ENCODE data around the gene PTPN18.
A peak's percentile ranks its signal among the peaks of the same experiment; 100 is the strongest.

Gene PTPN18

GRCh38 chr2:130369311-130369964 lies 13.6 kb downstream of the PTPN18 start:
- TF ChIP-seq SPI1 (IDR thresholded peaks at IDR 0.05; ENCODE audit: low read depth, low read length) (0 out of 2 replicates have a peak, but pooled peaks have one; percentile 3), TAF1 (IDR thresholded peaks at IDR 0.05; ENCODE audit: low read depth, low read length) (no peak)
- FAIRE-seq (no peak), DNase-seq (ENCODE audit: insufficient read length, low spot score) (no peak)

- TF ChIP-seq POU2F2 (IDR thresholded peaks at IDR 0.05; ENCODE audit: low read depth, low read length) = no peak
- TF ChIP-seq POLR2AphosphoS5 (IDR thresholded peaks at IDR 0.05; ENCODE audit: low read depth, low read length) = no peak
- TF ChIP-seq POLR2A (IDR thresholded peaks at IDR 0.05; ENCODE audit: low read depth, low read length) = no peak
- TF ChIP-seq TAF1 (IDR thresholded peaks at IDR 0.05; ENCODE audit: low read depth, low read length) = no peak
- TF ChIP-seq SPI1 (IDR thresholded peaks at IDR 0.05; ENCODE audit: low read depth, low read length) = no peak
- TF ChIP-seq PAX5 (IDR thresholded peaks at IDR 0.05; ENCODE audit: insufficient read depth, low read length, severe bottlenecking) = no peak
- DNase-seq (ENCODE audit: insufficient read length, low spot score) (no peak), FAIRE-seq (no peak)
These were observed 14.1 kb downstream of the PTPN18 start for GRCh38 chr2:130369965-130370341.

- TF ChIP-seq SPI1 (IDR thresholded peaks at IDR 0.05; ENCODE audit: low read depth, low read length) = 0 out of 2 replicates have a peak, but pooled peaks have one; percentile 18
- no peak for TF ChIP-seq POLR2A (IDR thresholded peaks at IDR 0.05; ENCODE audit: low read depth, low read length)
- no peak for TF ChIP-seq POLR2AphosphoS5 (IDR thresholded peaks at IDR 0.05; ENCODE audit: low read depth, low read length)
- TF ChIP-seq TAF1 (IDR thresholded peaks at IDR 0.05; ENCODE audit: low read depth, low read length) = no peak
- TF ChIP-seq PAX5 (IDR thresholded peaks at IDR 0.05; ENCODE audit: insufficient read depth, low read length, severe bottlenecking) = no peak
- FAIRE-seq = peak; percentile 68
- DNase-seq (ENCODE audit: insufficient read length, low spot score) = no peak
These were observed 14.6 kb downstream of the PTPN18 start for GRCh38 chr2:130370490-130370889.

GRCh38 chr2:130371723-130372054 lies 15.8 kb downstream of the PTPN18 start:
- peak; percentile 90 for FAIRE-seq
- TF ChIP-seq SPI1 (IDR thresholded peaks at IDR 0.05; ENCODE audit: low read depth, low read length) = no peak; the same call in 1 of the 2 replicates
- TF ChIP-seq POU2F2 (IDR thresholded peaks at IDR 0.05; ENCODE audit: low read depth, low read length) = no peak
- no peak for TF ChIP-seq POLR2AphosphoS5 (IDR thresholded peaks at IDR 0.05; ENCODE audit: low read depth, low read length)
- TF ChIP-seq PAX5 (IDR thresholded peaks at IDR 0.05; ENCODE audit: insufficient read depth, low read length, severe bottlenecking) = no peak
- TF ChIP-seq TAF1 (IDR thresholded peaks at IDR 0.05; ENCODE audit: low read depth, low read length) = no peak
- TF ChIP-seq POLR2A (IDR thresholded peaks at IDR 0.05; ENCODE audit: low read depth, low read length) = no peak
- DNase-seq (ENCODE audit: insufficient read length, low spot score) = no peak

- DNase-seq (ENCODE audit: insufficient read length, low spot score) (peak; percentile 79), FAIRE-seq (peak; percentile 86)
- TF ChIP-seq POLR2AphosphoS5 (IDR thresholded peaks at IDR 0.05; ENCODE audit: low read depth, low read length) (peak; percentile 60; the same call in 1 of the 2 replicates), PAX5 (IDR thresholded peaks at IDR 0.05; ENCODE audit: insufficient read depth, low read length, severe bottlenecking) (no peak), POU2F2 (IDR thresholded peaks at IDR 0.05; ENCODE audit: low read depth, low read length) (no peak; the same call in 1 of the 2 replicates), TAF1 (IDR thresholded peaks at IDR 0.05; ENCODE audit: low read depth, low read length) (peak; percentile 69; the same call in 1 of the 2 replicates), SPI1 (IDR thresholded peaks at IDR 0.05; ENCODE audit: low read depth, low read length) (peak; percentile 92), POLR2A (IDR thresholded peaks at IDR 0.05; ENCODE audit: low read depth, low read length) (peak; percentile 77)
These were observed 16.4 kb downstream of the PTPN18 start for GRCh38 chr2:130372055-130372832.

GRCh38 chr2:130372833-130373807 lies 17.3 kb downstream of the PTPN18 start:
- FAIRE-seq = peak; percentile 48
- TF ChIP-seq SPI1 (IDR thresholded peaks at IDR 0.05; ENCODE audit: low read depth, low read length) (no peak), PAX5 (IDR thresholded peaks at IDR 0.05; ENCODE audit: insufficient read depth, low read length, severe bottlenecking) (no peak), POU2F2 (IDR thresholded peaks at IDR 0.05; ENCODE audit: low read depth, low read length) (no peak), POLR2AphosphoS5 (IDR thresholded peaks at IDR 0.05; ENCODE audit: low read depth, low read length) (no peak), POLR2A (IDR thresholded peaks at IDR 0.05; ENCODE audit: low read depth, low read length) (no peak), TAF1 (IDR thresholded peaks at IDR 0.05; ENCODE audit: low read depth, low read length) (no peak)
- DNase-seq (ENCODE audit: insufficient read length, low spot score) = no peak

- TF ChIP-seq POLR2AphosphoS5 (IDR thresholded peaks at IDR 0.05; ENCODE audit: low read depth, low read length) (no peak), POU2F2 (IDR thresholded peaks at IDR 0.05; ENCODE audit: low read depth, low read length) (no peak), TAF1 (IDR thresholded peaks at IDR 0.05; ENCODE audit: low read depth, low read length) (no peak), SPI1 (IDR thresholded peaks at IDR 0.05; ENCODE audit: low read depth, low read length) (no peak), PAX5 (IDR thresholded peaks at IDR 0.05; ENCODE audit: insufficient read depth, low read length, severe bottlenecking) (no peak), POLR2A (IDR thresholded peaks at IDR 0.05; ENCODE audit: low read depth, low read length) (no peak)
- no peak for FAIRE-seq
- DNase-seq (ENCODE audit: insufficient read length, low spot score) = no peak
These were observed 18.0 kb downstream of the PTPN18 start for GRCh38 chr2:130373808-130374365.

GRCh38 chr2:130374587-130375290 lies 18.9 kb downstream of the PTPN18 start:
- TF ChIP-seq SPI1 (IDR thresholded peaks at IDR 0.05; ENCODE audit: low read depth, low read length) (no peak), POU2F2 (IDR thresholded peaks at IDR 0.05; ENCODE audit: low read depth, low read length) (no peak), POLR2AphosphoS5 (IDR thresholded peaks at IDR 0.05; ENCODE audit: low read depth, low read length) (no peak), PAX5 (IDR thresholded peaks at IDR 0.05; ENCODE audit: insufficient read depth, low read length, severe bottlenecking) (no peak), POLR2A (IDR thresholded peaks at IDR 0.05; ENCODE audit: low read depth, low read length) (no peak)
- FAIRE-seq (no peak), DNase-seq (ENCODE audit: insufficient read length, low spot score) (no peak)
